Mucosa of stomach (tissue), 1 donor: ENCODE results near the gene ZNF587.

Experiments
- H3K27me3 ChIP-seq: one replicate; pipeline ENCODE4 v1.7.0; 2013; ENCODE audit warnings: mild to moderate bottlenecking, low read length; ENCODE audit not compliant: control insufficient read depth, insufficient read depth
- H3K36me3 ChIP-seq: one replicate; pipeline ENCODE4 v1.7.0; 2013; ENCODE audit warnings: low read length; ENCODE audit not compliant: control insufficient read depth, insufficient read depth
- H3K4me1 ChIP-seq: one replicate; pipeline ENCODE4 v1.7.0; 2013; ENCODE audit warnings: mild to moderate bottlenecking, low read length; ENCODE audit not compliant: control insufficient read depth, insufficient read depth
- H3K4me3 ChIP-seq: one replicate; pipeline ENCODE4 v1.7.0; 2013; ENCODE audit warnings: low read length
- H3K9ac ChIP-seq: one replicate; pipeline ENCODE4 v1.7.0; 2013; ENCODE audit warnings: mild to moderate bottlenecking, low read length, moderate library complexity
- H3K9me3 ChIP-seq: one replicate; pipeline ENCODE4 v1.7.0; 2013; ENCODE audit warnings: mild to moderate bottlenecking, low read length, moderate library complexity; ENCODE audit not compliant: control insufficient read depth
- donor health status: Pancreatic carcinoma.

ZNF587 gene

GRCh38 chr19:57903618-57904184 lies 54.0 kb downstream of the ZNF587 start:
- Histone ChIP-seq H3K4me1 (no peaks in the 10 kb centered on the region), H3K9me3 (no peaks in the 10 kb centered on the region), H3K4me3 (no peak overlapping the region), H3K27me3 (no peaks in the 10 kb centered on the region), H3K9ac (no peak overlapping the region), H3K36me3 (peaks cover 6% of the 10 kb centered on the region)

DNA sequence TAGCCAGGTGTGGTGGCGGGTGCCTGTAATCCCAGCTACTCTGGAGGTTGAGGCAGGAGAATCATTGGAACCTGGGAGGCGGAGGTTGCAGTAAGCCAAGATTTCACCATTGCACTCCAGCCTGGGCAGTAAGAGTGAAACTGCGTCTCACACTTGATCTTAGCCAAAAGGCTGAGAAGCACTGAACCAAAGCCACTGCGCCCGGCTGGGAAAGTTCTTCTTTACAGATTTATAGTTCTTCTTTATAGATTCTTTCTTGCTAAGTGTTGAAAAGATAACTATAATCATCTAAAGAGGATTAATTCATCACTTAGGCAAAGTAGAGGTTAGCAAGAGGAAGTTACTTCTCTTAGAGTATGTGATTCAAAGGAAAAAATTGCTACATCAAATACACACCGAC lies 55.6 kb downstream of the ZNF587 start:
- H3K9ac ChIP-seq, result no peak overlapping the region
- no peaks in the 10 kb centered on the region for H3K27me3 ChIP-seq
- H3K36me3 ChIP-seq, result peaks cover 6% of the 10 kb centered on the region
- H3K9me3 ChIP-seq, result no peaks in the 10 kb centered on the region
- H3K4me3 ChIP-seq, result no peak overlapping the region
- no peaks in the 10 kb centered on the region for H3K4me1 ChIP-seq

- no peak overlapping the region for H3K9ac ChIP-seq
- no peaks in the 10 kb centered on the region for H3K9me3 ChIP-seq
- H3K36me3 ChIP-seq, result peaks cover 6% of the 10 kb centered on the region
- H3K27me3 ChIP-seq, result no peaks in the 10 kb centered on the region
- no peaks in the 10 kb centered on the region for H3K4me1 ChIP-seq
- no peak overlapping the region for H3K4me3 ChIP-seq
Measured at GRCh38 chr19:57907394-57907793, 57.7 kb downstream of the ZNF587 start.

DNA sequence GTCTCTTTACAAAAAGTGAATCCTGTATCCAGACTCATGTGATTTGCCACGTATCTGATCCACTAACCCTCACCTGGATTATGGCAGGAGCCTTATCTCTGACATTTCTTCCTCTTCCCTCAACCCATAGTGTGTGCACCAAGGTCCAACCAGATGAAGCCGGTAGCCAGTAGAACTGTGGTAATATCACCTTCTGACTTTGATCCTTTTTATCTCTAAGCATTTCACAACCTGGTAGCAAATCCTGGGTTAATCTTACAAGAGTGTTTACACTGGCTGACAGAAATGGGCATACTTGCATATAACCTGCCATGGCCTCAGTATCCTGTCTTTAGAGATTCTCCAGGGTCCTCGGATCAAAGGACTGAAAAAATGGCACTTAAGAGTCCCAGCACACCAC lies 64.9 kb downstream of the ZNF587 start:
- no peaks in the 10 kb centered on the region for H3K36me3 ChIP-seq
- no peak overlapping the region for H3K4me3 ChIP-seq
- no peaks in the 10 kb centered on the region for H3K9me3 ChIP-seq
- peaks cover 12% of the 10 kb centered on the region for H3K4me1 ChIP-seq
- no peaks in the 10 kb centered on the region for H3K27me3 ChIP-seq
- H3K9ac ChIP-seq, result no peak overlapping the region
